Liver (tissue), 9 donors: ENCODE data around the gene STAT5B. TPM values are rescaled to one million over a fixed set of nuclear protein-coding genes. Genes with fewer than 3 reads are reported as not detected.
A peak's percentile ranks its signal among the peaks of the same experiment; 100 is the strongest.

Experiments
- DNase-seq: peaks from one replicate; pipeline ENCODE4 v3.0.0-alpha.2; 2017; ENCODE audit warnings: low spot score
- H3K27ac ChIP-seq, 2 donors: one replicate each; pipeline ENCODE4 v1.7.0; 2013; ENCODE audit warnings: inconsistent platforms in 2 of 2, low read length in 2 of 2, control low read depth in 1 of 2, low read depth in 1 of 2, mild to moderate bottlenecking in 1 of 2
- H3K27me3 ChIP-seq, 4 donors: one replicate each; pipeline versions ENCODE4 v1.6.1 to v1.7.0; 2013; ENCODE audit warnings: low read length in 3 of 4, inconsistent platforms in 1 of 4, mild to moderate bottlenecking in 1 of 4, moderate library complexity in 1 of 4; ENCODE audit not compliant: control insufficient read depth in 4 of 4, insufficient read depth in 4 of 4
- H3K36me3 ChIP-seq, 4 donors: one replicate each; pipeline versions ENCODE4 v1.6.1 to v1.7.0; 2013; ENCODE audit warnings: low read length in 3 of 4, mild to moderate bottlenecking in 3 of 4, low read depth in 1 of 4, moderate library complexity in 1 of 4; ENCODE audit not compliant: control insufficient read depth in 4 of 4, insufficient read depth in 3 of 4
- H3K4me1 ChIP-seq, 4 donors: one replicate each; pipeline versions ENCODE4 v1.6.1 to v1.7.0; 2013; ENCODE audit warnings: low read length in 3 of 4, mild to moderate bottlenecking in 3 of 4, moderate library complexity in 1 of 4; ENCODE audit not compliant: control insufficient read depth in 4 of 4, insufficient read depth in 4 of 4
- H3K4me3 ChIP-seq, 3 donors: one replicate each; pipeline versions ENCODE4 v1.6.1 to v1.7.0; 2013; ENCODE audit warnings: low read length in 3 of 3, control low read depth in 1 of 3, low read depth in 1 of 3, mild to moderate bottlenecking in 1 of 3
- H3K9ac ChIP-seq, 2 donors: one replicate each; pipeline ENCODE4 v1.7.0; 2013; ENCODE audit warnings: low read length in 2 of 2, mild to moderate bottlenecking in 2 of 2, moderate library complexity in 2 of 2, control low read depth in 1 of 2, low read depth in 1 of 2
- H3K9me3 ChIP-seq, 4 donors: one replicate each; pipeline versions ENCODE4 v1.6.1 to v1.7.0; 2013; ENCODE audit warnings: low read length in 3 of 4; ENCODE audit not compliant: control insufficient read depth in 4 of 4
- FOXA1 ChIP-seq: IDR thresholded peaks from 2 replicates; pipeline ENCODE4 v1.6.1; 2016; ENCODE audit warnings: antibody characterized with exemption
- GABPA ChIP-seq, 2 donors: IDR thresholded peaks in 1 of 2; conservative IDR thresholded peaks in 1 of 2; 2 replicates each; pipeline ENCODE4 v1.6.1; 2016; ENCODE audit warnings: antibody characterized with exemption in 2 of 2, mild to moderate bottlenecking in 1 of 2, moderate library complexity in 1 of 2
- HNF4A ChIP-seq, 2 donors: conservative IDR thresholded peaks; 2 replicates each; pipeline ENCODE4 v1.6.1; 2016; ENCODE audit warnings: antibody characterized with exemption in 2 of 2, mild to moderate bottlenecking in 2 of 2
- HNF4G ChIP-seq: IDR thresholded peaks from 2 replicates; pipeline ENCODE4 v1.6.1; 2016; ENCODE audit warnings: antibody characterized with exemption
- RXRA ChIP-seq, 2 donors: IDR thresholded peaks; 2 replicates each; pipeline ENCODE4 v1.6.1; 2017 to 2018; ENCODE audit warnings: antibody characterized with exemption in 2 of 2, mild to moderate bottlenecking in 1 of 2
- SP1 ChIP-seq: IDR thresholded peaks from 2 replicates; pipeline ENCODE4 v1.6.1; 2018; ENCODE audit warnings: antibody characterized with exemption, mild to moderate bottlenecking
- TAF1 ChIP-seq: conservative IDR thresholded peaks from 2 replicates; pipeline ENCODE4 v1.6.1; 2016; ENCODE audit warnings: antibody characterized with exemption, mild to moderate bottlenecking
- YY1 ChIP-seq: IDR thresholded peaks from 2 replicates; pipeline ENCODE4 v1.6.1; 2016; ENCODE audit warnings: antibody characterized with exemption, mild to moderate bottlenecking
- WGBS: extraction: QIAGEN DNeasy Blood & Tissue Kit; methylation state at CpG from one replicate; pipeline ENCODE4 v1.1.7; 2013; 5-methylcytosine and 5-hydroxymethylcytosine counted together
- polyA plus RNA-seq, 2 donors: library from polyadenylated mRNA; stranded (reverse) in 1 of 2; unstranded in 1 of 2; fragments of 200-250 nt in 1 of 2; fragments of >200 nt in 1 of 2; fragmentation: Nextera tagmentation in 1 of 2; extraction: Ambion mirVana in 1 of 2; gene quantifications; one replicate each; pipeline versions ENCODE4 v1.2.1 to v1.2.3, GENCODE V29; 2013 to 2015
- total RNA-seq, 2 donors: library from RNA; depleted of rRNA; stranded (reverse); fragments of >200 nt; gene quantifications; one replicate each; pipeline ENCODE4 v1.2.3, GENCODE V29; 2014
- TF ChIP-seq, protein P1 (sequence below): IDR thresholded peaks from 2 replicates; pipeline ENCODE4 v1.6.1; 2016; ENCODE audit warnings: antibody characterized with exemption
- TF ChIP-seq, protein P2 (sequence below): IDR thresholded peaks from 2 replicates; pipeline ENCODE4 v1.6.1; 2016; ENCODE audit warnings: antibody characterized with exemption
- donor health status: healthy.
- donor health status: healthy.
- donor health status: healthy.
- donor health status: healthy.
- donor health status: healthy.

Gene STAT5B
- total and polyA plus RNA-seq, 4 donors, result 6.7 to 33.9 (median 21.6) TPM

DNA sequence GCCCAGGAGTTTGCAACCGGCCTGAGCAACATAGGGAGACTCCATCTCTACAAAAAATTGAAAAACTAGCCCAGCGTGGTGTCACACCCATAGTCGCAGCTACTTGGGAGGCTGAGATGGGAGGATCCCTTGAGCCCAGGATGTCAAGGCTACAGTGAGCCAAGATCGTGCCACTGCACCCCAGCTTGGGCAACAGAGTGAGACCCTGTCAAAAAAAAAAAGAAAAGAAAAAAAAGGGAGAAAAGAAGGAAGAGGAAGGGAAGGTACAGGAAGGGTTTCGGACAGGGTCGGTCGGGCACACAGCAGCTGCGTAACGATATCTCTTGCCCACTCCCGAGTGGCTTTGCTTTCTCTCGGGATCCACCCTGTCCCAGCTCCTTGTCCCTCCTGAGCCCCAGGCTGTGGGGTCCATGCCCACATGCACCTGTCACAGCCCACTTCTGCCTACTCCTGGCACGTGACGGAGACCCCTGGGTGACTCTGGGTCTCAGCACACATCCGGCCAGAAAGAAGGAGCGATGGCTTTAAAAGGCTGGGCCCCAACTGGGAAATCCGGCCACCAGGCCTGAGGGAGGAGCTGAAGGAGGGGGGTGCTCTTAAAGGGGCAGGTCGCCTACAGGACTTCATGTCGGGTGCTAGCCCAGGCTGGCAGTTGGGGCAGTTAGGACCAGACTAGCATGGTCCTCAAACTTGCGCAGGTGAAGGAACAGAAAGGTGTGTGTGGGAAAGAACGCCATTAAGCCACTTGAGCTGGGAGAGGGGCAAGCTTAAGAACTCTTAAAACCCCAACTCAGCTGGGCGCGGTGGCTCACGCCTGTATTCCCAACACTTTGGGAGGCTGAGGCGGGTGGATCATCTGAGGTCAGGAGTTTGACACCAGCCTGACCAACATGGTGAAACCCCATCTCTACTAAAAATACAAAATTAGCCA, 82.0 kb downstream of the STAT5B start, which contains the start of gene GHDC (continued):
- TF ChIP-seq, protein P1, sequence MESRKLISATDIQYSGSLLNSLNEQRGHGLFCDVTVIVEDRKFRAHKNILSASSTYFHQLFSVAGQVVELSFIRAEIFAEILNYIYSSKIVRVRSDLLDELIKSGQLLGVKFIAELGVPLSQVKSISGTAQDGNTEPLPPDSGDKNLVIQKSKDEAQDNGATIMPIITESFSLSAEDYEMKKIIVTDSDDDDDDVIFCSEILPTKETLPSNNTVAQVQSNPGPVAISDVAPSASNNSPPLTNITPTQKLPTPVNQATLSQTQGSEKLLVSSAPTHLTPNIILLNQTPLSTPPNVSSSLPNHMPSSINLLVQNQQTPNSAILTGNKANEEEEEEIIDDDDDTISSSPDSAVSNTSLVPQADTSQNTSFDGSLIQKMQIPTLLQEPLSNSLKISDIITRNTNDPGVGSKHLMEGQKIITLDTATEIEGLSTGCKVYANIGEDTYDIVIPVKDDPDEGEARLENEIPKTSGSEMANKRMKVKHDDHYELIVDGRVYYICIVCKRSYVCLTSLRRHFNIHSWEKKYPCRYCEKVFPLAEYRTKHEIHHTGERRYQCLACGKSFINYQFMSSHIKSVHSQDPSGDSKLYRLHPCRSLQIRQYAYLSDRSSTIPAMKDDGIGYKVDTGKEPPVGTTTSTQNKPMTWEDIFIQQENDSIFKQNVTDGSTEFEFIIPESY, result no peak
- no peak for TF ChIP-seq FOXA1

DNA sequence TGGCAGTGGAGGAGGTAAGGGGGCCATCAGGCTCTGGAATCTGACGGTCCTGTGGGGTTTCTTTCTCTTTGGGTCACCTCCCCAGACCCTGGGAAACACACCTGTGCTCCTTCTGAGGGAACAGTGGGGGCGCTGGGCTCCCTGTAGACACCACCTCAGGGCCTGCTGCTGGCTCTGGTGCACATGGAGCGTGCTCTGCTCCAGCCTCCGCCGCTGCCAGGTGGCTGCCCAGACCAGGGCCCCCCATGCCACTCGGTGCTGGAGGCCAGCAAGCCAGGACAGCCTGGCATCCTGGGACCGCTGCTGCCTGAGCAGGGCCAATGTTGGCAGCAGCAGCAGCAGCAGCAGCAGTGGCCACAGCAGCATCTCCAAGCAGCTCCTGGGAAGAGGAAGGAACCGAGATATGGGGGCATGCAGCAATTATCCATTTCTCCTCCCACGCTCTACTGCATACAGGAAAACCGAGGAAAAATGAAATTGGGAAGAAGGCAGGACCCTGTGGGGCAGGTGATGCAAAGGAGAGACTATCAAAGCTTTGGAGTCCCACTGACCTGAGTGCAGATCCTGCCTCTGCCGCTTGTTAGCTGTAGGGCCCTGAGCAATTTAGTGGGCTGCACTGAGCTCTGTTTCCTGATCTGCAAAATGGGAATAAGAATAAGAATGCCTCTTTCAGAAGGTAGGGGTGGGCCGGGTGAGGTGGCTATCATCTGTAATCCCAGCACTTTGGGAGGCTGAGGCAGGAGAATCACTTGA, 82.8 kb downstream of the STAT5B start:
- peak overlapping the region in 1 of 2 donors; percentile 15 for H3K9ac ChIP-seq
- peaks cover 4 to 12% (median 6%) of the 10 kb centered on the region in 4 donors for H3K4me1 ChIP-seq
- H3K4me3 ChIP-seq, result peak overlapping the region; percentile 59 to 91 (median 88)
- no peak for DNase-seq
- no peak for TF ChIP-seq FOXA1
- TF ChIP-seq, protein P1, result no peak
- TF ChIP-seq SP1, result no peak
- TF ChIP-seq GABPA (IDR thresholded peaks at IDR 0.05 in 1 of 2, conservative IDR thresholded peaks at IDR 0.05 in 1 of 2), result no peak
- no peaks in the 10 kb centered on the region for H3K9me3 ChIP-seq
- no peak overlapping the region for H3K27ac ChIP-seq
- 81% methylated on average over 12 of the region's 12 CpGs for WGBS
- H3K36me3 ChIP-seq, result no peaks in the 10 kb centered on the region
- H3K27me3 ChIP-seq, result no peaks in the 10 kb centered on the region

DNA sequence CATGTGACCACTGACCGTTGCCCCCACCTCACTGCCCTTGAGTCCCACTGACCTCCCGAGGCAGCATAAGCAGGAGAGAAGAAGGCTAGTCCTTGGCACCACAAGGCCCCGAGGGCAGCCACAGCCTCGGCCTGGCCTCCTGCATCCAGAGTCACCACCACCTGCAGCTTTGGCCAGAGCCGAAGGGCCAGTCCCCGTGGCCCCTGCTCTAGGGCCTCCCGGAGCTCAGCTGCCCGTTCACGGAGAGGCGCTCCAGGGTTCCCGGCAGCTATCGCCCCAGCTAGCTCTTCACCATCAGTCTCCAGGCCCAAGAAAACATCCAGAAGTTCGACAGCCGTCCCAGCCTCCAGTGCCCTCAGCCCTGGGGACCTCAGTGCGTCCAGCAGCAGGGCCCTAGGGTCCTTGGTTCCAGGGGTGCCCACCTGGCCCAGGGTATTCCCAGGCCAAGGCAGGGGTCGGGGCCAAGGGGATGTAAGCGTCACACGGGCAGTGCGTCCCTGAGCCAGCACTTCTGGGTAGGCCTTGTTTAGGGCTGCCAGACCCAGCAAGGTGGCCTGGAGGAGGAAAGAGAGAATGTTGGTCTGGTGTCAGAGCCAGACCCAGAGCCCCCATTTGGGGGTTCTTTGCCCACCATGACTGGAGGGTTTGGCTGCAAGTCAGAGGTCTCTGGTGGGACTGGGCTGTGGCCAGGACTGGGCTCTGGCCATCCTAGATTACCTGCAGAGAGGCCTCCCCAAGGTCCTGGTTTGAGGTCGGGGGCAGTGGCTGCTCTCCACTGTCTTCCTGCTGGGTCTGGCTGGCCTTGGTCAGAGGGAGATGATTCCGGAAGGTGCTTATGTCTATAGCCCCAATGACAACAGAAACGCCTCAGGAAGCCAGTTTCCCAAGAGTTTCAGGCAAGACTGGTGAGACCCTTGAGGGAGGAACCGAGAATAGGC, 83.7 kb downstream of the STAT5B start:
- TF ChIP-seq, protein P1, result no peak
- TF ChIP-seq, protein P2, sequence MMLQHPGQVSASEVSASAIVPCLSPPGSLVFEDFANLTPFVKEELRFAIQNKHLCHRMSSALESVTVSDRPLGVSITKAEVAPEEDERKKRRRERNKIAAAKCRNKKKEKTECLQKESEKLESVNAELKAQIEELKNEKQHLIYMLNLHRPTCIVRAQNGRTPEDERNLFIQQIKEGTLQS, result no peak
- TF ChIP-seq YY1 (no peak), FOXA1 (no peak), HNF4G (no peak), TAF1 (no peak), HNF4A (conservative IDR thresholded peaks at IDR 0.05) (no peak), RXRA (IDR thresholded peaks at IDR 0.05) (no peak)
- Histone ChIP-seq H3K27me3 (no peaks in the 10 kb centered on the region), H3K9me3 (no peaks in the 10 kb centered on the region), H3K36me3 (no peaks in the 10 kb centered on the region), H3K27ac (no peak overlapping the region), H3K9ac (no peak overlapping the region), H3K4me1 (peaks cover 4 to 12% (median 6%) of the 10 kb centered on the region in 4 donors), H3K4me3 (no peak overlapping the region)
- WGBS, result 95% methylated on average over 23 of the region's 23 CpGs
- no peak for DNase-seq
